ENCODE data around the gene SSUH2.
A peak's percentile ranks its signal among the peaks of the same experiment; 100 is the strongest.

Gene SSUH2

DNA sequence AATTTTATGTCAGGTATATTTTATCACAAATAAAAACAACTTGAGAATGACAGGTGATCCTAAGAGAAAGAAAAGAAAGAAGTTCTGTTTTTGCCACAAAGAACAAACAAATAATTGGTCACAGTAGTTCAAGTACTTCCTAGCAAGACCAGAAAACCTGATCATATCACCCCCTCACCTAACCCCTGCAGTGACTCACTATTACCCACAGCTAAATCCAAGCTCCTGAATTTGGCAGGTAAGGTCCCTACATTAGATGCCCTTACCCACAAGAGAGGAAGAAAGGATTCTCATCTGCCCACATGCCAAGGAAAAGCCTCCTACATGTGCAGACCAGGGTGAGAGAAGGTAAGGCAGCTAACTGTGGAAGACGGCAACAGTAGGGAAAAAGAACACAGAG lies 4.4 kb downstream of the SSUH2 start:
- no peak for DNase-seq

DNA sequence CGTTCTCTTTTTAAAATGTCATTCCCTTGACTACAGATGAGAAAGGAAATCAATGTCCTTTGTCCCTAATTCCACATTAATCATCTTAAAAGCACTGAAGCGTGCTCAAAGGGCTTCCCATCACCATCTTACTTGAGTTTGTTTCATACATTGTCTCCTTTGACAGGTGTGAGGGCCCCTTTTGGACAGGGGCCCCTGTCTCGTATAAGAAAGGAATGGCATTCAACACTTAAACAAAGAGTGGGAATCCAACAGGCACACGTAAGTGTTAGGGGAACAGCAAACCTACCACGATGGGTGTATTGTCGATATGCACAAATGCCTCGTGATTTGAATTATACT lies 5.0 kb downstream of the SSUH2 start:
- no peak for DNase-seq

DNA sequence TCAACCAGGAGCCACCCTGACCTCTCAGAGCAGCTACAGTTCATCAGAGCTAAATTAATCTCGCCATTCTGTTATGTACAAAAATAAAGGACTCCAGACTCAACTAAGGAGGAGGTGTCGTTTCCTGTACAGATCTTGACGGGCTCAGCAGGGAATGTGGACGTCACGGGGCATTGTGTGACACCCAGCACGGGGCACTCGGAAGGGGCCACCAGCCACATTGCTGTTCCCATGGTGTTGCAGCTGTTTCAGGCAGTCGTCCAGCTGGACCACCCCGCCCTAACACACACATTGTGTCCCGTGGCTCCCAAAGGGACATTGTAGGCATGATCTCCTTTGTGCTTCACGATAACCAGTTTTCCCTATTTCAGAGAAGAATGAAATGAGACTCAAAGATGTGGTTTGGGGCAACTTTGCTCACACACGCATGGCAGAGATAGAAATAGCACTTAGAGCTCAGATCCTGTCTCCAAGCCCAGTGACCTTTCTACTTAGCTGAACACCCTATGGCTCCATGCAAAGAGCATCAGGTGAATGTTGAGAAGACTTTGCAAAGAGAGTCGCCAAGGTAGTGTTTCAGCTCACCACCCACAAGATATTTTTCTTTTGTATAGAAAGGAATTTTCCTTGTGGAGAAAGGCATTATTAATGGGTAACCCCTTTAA lies 5.5 kb downstream of the SSUH2 start:
- no peak for DNase-seq

DNA sequence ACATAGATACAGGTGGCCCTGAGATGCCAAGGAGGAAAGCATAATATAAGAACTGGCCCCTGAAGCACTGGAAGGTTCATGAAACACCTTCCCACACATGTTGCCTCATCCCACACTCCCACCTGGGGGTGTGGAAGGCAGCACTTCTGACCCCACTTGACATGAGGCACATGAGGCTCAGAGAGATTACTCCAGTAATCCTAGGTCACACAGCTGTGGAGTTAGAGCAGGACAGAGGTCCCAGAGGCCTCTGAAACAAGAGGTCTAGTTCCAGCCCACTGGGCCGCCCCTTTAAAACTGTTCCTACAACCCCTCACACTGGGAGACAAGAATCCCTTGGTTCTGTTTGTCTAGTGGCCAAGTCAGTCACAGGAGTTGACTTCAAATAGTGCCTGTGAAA lies 7.2 kb downstream of the SSUH2 start:
- DNase-seq: no peak

DNA sequence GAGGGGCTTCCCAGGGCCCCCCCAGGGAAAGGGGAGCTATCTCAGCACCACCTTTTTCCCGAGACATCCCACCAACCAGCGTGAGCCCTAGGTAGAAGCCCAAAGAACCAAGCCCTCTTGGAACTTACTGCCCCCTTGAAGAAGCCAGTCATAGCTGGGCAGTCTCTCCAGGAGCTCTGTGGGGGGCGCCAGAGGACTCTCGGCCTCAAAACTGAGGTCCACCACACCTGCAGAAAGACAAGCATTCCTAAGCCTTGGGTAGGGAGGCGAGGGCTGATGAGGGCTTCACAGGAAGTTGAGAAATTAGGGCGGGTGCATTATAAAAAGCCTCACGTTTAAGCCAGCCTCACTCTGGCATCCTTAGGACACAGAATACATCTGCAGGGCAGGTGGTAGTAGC lies 9.0 kb downstream of the SSUH2 start:
- DNase-seq: no peak

DNA sequence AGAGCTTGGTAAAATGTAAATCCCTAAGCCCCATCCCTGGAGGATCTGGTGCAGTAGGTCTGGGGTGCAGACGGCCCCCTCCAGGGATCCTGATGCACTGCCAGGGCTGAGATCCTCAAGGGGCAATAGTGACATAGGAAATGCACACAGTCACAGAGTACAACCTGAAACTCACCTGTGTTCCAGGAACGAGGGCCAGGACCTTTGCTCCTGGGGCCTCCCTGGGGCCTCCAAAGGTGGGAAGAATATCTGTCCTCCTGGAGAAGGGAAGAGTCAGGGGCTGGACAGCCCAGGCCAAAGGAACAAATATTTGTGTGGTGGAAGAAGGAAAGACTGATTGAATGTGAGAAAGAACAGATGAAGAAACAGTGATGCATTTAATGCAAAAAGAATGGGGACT lies 9.5 kb downstream of the SSUH2 start:
- no peak for DNase-seq

DNA sequence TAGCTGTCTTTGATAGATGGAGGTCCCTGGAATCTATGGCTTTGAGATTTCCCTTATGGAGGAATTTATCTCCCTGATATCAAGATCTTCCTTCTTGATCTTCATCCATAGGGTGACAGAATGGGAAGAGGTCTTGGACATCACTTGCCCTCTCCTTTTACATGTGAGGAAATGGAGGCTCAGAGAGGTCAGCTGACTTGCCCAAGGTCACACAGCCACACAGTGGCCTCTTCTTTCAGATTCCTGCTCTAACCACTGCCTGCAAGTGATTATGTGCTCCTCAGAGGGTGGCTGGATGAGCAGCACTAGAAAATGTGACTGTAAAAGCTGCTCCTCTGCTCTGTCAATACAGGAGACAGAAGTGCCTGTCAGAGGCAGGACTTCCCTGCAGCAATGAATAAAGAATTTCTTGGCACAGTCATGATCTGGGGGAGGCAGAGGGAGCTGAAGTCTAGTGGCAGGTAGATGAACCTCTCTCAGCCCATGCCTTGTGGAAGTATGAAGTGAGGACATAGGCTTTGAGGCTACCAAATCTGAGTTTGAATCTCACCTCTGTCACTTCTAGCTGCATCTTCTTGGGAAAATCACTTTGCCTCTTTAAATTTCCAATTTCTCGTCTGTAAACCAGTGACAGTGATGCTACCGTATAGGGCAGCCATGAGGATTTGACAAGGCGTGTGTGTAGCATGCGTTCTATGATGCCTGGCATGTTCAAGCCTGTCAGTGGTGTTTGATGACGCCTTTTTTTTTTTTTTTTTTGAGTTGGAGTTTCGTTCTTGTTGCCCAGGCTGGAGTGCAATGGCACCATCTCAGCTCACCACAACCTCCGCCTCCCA lies 12.0 kb downstream of the SSUH2 start:
- DNase-seq: peak in 1 of 4 experiments; percentile 8

DNA sequence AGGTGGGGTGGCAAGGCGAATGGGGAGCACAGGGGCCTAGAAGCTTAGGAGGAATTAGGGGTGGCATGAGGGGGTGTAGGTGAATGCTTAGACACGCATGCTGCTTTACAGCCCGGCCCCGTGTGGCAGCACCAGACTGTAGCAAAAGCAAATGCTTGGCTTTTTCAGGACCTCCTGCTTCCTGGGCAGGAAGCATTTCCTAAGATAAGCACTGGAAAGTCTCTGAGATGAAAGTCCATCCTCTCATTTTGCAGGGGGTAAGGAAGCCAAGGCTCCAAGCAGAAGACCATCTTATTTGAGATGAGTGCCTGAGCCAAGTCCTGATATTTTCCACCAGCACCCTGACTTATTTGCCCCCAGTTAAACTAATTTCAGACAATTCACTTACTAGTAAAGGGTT lies 12.9 kb downstream of the SSUH2 start:
- DNase-seq: no peak

DNA sequence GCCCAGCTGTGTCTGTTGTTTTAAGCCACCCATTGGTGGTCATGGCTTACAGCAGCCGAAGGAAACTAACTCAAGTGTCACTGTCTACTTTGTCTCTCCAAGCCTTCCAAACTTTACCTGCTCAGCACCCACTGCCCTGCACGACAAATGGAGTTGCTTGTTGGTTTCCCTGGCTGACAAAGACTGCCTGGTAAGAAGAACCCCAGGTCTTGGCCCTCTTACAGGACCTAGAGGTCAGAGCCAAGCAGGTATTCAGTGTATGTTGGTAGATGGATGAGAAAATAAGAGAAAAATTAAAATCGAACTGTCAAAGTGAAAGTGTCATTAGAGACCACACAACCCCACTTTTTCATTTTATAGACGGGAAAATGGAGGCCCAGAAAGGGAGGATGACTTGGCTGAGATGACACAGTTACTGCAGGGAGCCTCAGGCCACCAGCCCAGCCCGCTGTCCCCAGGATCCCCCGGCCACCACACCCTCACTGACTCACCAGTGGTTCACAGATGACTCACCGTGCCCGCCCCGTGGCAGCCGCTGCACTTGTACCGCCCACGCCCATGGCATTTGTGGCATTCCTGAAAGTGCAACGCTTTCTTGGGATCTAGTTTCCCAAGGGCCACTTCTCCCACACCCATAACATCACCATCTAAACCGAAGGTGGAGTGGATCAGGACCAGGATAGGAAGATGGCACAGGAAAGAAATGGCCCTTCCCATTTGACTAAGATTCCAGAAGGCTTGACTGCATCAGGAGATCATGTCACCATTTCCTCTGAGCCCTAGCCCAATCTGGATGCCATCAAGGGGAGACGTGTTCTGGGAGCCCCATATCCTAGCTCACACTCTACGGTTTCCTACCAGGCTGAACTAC lies 15.2 kb downstream of the SSUH2 start:
- DNase-seq: peak; percentile 66 to 83 (median 74)

DNA sequence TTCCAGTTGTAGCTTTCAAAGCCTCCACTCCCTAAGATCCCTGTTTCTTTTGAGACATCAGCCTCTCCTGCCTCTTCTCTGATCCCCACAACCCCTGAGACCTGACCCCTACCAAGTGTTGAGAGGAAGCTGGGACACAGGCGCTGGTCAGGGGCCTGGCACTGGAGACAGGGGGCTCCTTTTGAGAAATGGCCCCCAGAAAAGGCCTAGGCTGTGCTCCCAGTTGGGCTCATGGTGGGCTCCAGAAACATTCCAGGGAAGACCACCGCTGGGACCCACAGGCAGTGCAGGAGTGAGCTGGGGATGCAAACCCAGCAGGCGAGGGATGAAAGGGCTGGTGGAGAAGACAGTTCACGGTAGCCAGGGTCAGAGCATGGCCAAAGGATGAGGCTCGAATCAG lies 16.6 kb downstream of the SSUH2 start:
- DNase-seq: no peak

DNA sequence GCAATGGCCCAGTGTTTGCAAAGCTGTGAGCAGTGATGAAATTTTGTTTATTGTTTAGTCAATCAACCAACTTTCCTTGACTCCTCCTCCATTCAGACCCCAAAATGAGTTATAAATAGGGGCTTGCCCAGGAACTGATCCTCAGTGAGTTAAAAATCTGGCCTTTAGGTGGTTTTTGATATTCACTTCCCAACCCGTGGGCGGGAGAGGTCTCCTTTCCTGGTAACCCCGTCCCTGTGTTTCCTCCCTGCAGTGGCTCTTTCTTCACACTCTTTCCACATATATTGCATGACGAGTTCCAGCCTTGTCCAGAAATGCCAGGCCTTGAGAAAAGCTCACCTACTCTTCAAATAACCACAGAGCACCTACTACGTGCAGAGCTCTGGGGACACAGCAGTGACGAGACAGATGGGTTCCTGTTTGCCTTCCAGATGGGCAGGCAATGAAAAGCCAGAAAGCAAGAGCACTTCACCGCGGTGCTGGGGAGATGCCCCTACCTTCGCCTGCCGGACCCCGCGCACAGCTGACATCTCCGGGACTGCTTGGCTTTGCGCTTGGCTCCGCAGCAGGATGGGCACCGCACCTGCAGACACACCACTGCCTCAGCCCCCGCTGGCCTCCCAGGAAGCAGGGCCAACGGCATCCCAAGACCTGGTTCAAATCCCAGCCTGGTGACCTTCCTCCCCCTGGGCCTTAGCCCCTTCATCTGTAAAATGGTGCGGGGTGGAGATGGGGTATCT lies 17.2 kb downstream of the SSUH2 start:
- peak in 3 of 4 experiments; percentile 6 to 20 (median 16) for DNase-seq

DNA sequence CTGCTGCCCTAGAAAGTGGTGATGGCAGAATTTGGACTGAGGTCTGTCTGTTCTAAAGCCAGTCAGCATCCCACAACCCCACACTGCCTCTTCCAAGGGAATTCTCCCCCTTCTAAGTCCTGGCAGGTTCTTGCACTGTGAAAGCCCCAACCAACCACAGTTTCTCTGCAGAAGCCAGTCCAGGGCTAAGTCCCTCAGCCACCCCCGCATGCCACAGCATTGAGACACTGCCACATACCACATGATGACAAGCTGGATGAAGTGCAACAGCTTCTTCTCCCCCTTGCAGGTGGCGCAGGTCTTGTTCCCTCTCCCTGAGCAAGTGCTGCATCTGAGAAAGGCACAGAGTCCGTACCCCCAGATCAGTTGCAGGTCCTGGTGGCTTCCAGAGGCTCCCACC lies 18.6 kb downstream of the SSUH2 start:
- DNase-seq: no peak

DNA sequence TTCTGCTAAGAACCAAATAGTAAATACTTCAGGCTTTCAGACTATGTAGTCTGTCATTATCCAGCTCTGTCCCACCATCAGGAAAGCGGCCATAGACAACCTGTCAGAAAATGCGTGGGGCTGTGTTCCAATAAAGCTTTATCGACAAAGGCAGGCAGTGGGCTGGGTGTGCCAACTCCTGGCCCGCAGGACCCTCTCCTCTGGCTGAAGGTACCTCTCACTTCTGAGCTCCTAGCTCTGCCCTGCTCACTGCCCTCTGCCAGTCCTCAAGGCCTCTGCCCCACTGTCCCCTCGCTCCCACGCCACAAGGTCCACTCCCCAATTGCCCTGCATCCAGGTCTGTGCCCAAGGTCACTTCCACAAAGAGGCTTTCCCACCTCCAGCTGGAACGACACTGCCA lies 20.0 kb downstream of the SSUH2 start:
- no peak for DNase-seq

DNA sequence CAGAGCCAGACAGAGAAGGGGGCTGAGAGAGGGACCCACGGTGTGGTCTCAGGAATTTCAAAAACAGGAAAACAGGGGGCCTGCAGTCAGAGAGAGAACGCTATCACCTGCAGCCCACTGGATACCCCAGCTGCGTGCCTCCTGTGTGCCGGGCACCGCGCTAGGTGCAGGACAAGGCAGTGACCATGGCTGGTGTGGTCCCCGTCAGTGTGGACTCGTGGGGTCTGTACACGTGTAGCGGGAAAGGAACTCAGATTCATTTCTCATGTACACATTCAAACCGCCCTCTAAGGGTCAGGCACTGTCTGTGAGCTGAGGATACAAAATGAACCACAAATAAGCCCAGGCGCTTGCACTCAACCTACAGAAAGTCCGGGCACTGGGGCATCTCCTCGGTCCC lies 20.9 kb downstream of the SSUH2 start:
- no peak for DNase-seq

DNA sequence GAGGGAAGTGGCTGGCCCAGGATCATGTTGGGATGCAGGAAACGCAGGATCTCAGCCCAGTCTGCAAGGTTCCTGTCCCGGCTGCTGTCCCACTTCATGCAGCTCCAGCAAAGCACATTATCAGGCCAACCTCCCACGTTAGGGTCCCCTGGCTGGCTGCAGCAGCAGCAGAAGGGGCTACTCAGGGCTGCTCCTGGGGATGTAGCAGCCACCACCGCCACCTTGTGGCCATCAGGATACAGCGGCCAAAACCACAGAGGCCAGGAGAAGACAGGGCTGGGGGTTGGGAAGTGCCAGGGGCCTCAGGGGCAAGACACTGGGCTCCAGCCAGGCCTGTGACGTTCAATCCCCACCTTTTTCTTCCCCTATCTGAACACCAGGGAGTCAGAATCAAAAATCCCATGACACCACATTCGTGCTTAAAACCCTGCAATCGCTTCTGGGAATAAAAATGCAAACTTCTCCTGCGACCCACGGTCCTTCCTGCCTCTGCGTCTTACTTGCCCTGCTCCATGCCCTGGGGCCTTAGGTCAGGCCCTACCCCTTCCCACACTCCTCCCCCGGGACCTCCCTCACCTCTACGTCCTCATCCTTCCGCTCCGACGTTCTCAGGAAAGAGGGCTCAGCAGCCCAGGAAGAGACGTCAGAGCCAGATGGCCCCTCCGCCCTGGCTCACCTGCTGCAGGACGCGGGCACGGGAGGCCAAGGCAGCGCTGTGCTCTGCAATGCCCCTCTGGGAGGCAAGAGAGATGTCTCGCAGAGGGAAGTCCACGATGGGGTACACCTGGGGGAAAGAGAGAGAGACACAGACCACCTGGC lies 21.5 kb downstream of the SSUH2 start:
- peak; percentile 48 to 77 (median 66) for DNase-seq

DNA sequence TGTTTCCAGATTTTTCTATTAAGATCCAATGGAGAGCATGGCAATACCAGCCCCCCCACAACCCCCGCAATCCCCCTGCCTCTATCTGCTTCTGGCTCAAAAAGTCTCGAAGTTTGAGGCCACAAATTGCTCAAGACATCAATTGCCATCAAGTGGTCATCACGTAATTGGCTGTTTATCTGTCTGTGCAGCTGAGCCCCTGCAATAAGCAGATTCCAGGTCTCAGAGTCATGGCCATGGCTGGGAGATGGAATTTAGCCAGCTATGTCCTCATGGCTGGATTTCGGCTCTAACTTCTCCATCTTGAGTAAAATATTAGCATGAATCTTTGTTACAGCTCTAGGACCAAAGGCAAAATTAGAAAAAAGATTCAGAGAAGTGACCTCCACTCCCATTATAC lies 22.7 kb downstream of the SSUH2 start:
- no peak for DNase-seq

DNA sequence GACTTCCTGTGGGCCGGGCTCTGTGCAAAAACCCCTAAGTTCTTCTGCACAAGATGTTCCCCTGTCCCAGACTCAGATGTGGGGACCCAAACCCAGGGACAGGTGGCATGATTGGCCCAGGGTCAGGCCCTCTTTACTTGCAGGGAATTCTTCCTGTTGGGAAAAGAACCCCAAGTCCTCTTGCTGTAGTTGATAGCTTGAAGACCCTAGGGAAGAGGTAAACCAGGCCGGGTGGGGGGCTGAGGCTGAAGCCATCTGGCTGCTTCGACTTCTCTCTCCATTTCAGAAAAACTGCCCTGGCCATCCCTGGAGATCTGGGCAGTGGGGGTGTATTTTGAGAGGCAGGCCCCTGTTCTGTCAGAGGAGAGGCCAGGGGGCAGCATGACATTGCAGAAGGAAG lies 23.5 kb downstream of the SSUH2 start:
- DNase-seq: no peak

DNA sequence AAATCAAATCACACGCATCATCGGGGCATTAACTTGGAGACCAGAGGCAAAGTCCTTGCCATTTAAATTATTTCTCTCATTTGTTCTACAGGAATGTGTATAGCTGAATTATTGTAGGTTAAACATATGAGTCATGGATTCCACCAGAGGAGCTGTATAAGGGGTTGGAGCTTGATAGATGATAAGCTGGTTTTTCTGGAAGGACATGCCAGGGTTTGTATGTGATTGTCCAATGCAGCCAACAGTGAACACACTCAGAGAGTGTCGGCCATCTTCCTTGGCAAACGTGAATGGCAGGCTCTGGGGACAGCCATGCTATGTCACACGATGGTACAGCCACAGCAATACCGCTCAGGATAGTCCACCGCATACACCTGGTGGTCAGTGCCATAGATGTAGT lies 25.1 kb downstream of the SSUH2 start:
- DNase-seq: no peak

DNA sequence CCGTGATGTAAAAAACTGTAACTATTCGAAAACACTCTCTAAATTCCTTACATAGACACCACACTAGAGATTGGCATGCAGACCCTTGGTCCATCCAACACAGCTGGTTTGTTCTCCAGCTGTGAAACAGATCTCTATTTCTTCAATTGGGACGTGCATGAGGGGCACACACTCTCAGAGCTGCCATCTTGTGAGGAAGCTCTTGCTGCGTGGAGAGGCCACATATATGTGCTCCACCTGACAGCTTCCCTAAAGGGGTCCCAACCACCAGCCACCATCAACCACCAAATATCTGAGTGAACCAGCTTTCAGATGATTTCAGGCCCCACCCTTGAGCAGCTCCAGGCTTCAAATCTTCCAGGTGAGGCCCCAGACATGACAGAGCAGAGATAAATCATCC lies 25.6 kb downstream of the SSUH2 start:
- no peak for DNase-seq

DNA sequence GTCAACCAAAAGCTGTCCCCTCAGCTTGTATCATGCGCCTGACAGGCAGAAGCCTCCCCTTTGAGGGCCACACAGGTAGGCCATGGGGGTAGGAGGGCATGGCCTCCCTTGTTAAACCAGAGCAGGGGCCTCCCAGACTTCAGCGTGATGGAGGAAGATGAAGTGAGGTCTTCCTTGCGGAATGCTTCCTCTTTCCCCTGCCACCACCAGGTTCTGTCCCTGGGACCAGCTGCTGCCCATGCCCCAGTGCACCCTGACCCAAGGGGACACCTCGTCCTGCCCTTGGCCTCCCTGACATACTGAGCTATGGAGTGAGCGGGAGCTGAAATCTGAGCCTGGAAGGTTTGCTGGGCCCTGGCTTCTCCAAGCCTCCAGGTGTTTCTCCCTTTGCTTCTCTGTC lies 26.7 kb downstream of the SSUH2 start:
- no peak for DNase-seq

DNA sequence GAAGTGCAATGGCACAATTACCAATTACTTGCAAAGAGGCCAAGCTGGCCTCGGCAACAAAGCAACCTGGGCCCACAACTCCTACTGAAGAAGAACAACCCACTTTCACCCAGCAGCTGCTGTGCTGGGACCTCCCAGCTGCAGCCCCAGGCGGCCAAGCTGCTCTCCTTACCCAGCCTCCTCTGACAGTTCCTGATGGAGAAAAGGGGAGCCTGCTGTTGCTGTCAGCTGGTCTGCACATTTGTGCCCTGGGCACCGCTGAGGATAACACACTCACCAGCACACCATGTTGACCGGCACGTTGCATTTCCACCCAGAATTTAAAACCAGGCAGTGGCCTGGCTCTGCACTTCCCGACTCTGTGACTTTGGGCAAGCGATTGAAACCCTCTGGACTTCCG lies 33.6 kb downstream of the SSUH2 start:
- no peak for DNase-seq

Data from suppressor macrophage (primary cell).